ENCODE results near the gene SRRT.

- no peak for TF ChIP-seq CTCF (IDR thresholded peaks at IDR 0.05; ENCODE audit: low read length)
- no peak for TF ChIP-seq EZH2 (IDR thresholded peaks at IDR 0.05; ENCODE audit: borderline replicate concordance, low read length)
Observed at GRCh38 chr7:100829150-100829716, 45.7 kb upstream of the SRRT start.

Measured in OCI-LY1 (cell line).